DND-41 (cell line): ENCODE results near the gene MRPS10.
"Not testable (repeated sequence)": the region's sequence is repeated elsewhere in the genome, so short reads cannot be mapped to it uniquely, and the experiment has no call there.

ENCODE experiments used
- ATAC-seq: fragments of 200-7000 bp; cut with Tn5 transposase; 3 replicates; pipeline ENCODE4 v1.9.1; 2021; ENCODE audit warnings: low read depth; ENCODE audit not compliant: insufficient read depth
- DNase-seq: peaks from one replicate; pipeline ENCODE4 v3.0.0-alpha.2; 2020
- H2AFZ ChIP-seq: 2 replicates; pipeline ENCODE4 v1.6.0; 2012; ENCODE audit warnings: low read depth, low read length
- H3K27ac ChIP-seq: 2 replicates; pipeline ENCODE4 v1.5.1; 2012; ENCODE audit warnings: low read length, inconsistent platforms
- H3K27me3 ChIP-seq: fragments of 200-600 bp; sonication (generic); 2 replicates; pipeline ENCODE4 v1.6.0; 2012; ENCODE audit warnings: low read length, mild to moderate bottlenecking, inconsistent platforms; ENCODE audit not compliant: insufficient read depth, poor library complexity
- H3K36me3 ChIP-seq: 2 replicates; pipeline ENCODE4 v1.5.1; 2012; ENCODE audit warnings: low read length, inconsistent platforms; ENCODE audit not compliant: insufficient read depth
- H3K4me1 ChIP-seq: 2 replicates; pipeline ENCODE4 v1.5.1; 2012; ENCODE audit warnings: mild to moderate bottlenecking, low read length; ENCODE audit not compliant: insufficient read depth
- H3K4me2 ChIP-seq: 2 replicates; pipeline ENCODE4 v1.6.0; 2012; ENCODE audit warnings: mild to moderate bottlenecking, moderate library complexity, low read length, inconsistent platforms; ENCODE audit not compliant: insufficient read depth
- H3K4me3 ChIP-seq, 2 experiments: fragments of 200-600 bp in 1 of 2; shearing (Covaris generic) in 1 of 2; 2 replicates each; pipeline ENCODE4 v1.5.1; 2012 to 2016; ENCODE audit warnings: inconsistent platforms in 2 of 2, low read length in 2 of 2, mild to moderate bottlenecking in 2 of 2, low read depth in 1 of 2, moderate library complexity in 1 of 2
- H3K79me2 ChIP-seq: 2 replicates; pipeline ENCODE4 v1.6.0; 2012; ENCODE audit warnings: low read length, inconsistent platforms; ENCODE audit not compliant: insufficient read depth
- H3K9ac ChIP-seq: 2 replicates; pipeline ENCODE4 v1.6.0; 2012; ENCODE audit warnings: low read depth, mild to moderate bottlenecking, inconsistent platforms, low read length, moderate library complexity
- H3K9me3 ChIP-seq: 2 replicates; pipeline ENCODE4 v1.5.1; 2012; ENCODE audit warnings: low read length, moderate library complexity, mild to moderate bottlenecking, inconsistent platforms; ENCODE audit not compliant: insufficient read depth, severe bottlenecking
- H4K20me1 ChIP-seq: 2 replicates; pipeline ENCODE4 v1.6.0; 2012; ENCODE audit warnings: low read length; ENCODE audit not compliant: insufficient read depth
- CTCF ChIP-seq: IDR thresholded peaks from 2 replicates; pipeline ENCODE4 v1.5.1; 2012; ENCODE audit warnings: borderline replicate concordance, low read length, moderate library complexity, mild to moderate bottlenecking; ENCODE audit not compliant: poor library complexity, severe bottlenecking; ENCODE audit errors: extremely low read depth
- EZH2 ChIP-seq: IDR thresholded peaks from 3 replicates; pipeline ENCODE4 v1.6.1; 2012; ENCODE audit warnings: borderline replicate concordance, low read depth, mild to moderate bottlenecking, moderate library complexity, low read length, inconsistent platforms; ENCODE audit not compliant: severe bottlenecking

Gene MRPS10

GRCh38 chr6:42212442-42212841 is 5.2 kb downstream of the MRPS10 start:
- Histone ChIP-seq H3K36me3 (peaks cover 64% of the 10 kb centered on the region), H3K4me1 (peaks cover 25% of the 10 kb centered on the region), H3K27me3 (no peaks in the 10 kb centered on the region), H3K4me2 (no peak overlapping the region), H3K79me2 (peaks cover 39% of the 10 kb centered on the region), H3K9ac (no peak overlapping the region), H3K4me3 (no peak overlapping the region), H3K9me3 (no peaks in the 10 kb centered on the region), H3K27ac (no peak overlapping the region), H2AFZ (no peak overlapping the region), H4K20me1 (no peaks in the 10 kb centered on the region)
- ATAC-seq: no peak
- no peak for DNase-seq
- TF ChIP-seq EZH2 (no peak), CTCF (no peak)

GRCh38 chr6:42211726-42212125 is 5.9 kb downstream of the MRPS10 start:
- H3K27me3 ChIP-seq: no peaks in the 10 kb centered on the region
- H3K36me3 ChIP-seq: peaks cover 70% of the 10 kb centered on the region
- peaks cover 22% of the 10 kb centered on the region for H3K4me1 ChIP-seq
- no peaks in the 10 kb centered on the region for H3K9me3 ChIP-seq
- peaks cover 32% of the 10 kb centered on the region for H3K79me2 ChIP-seq
- TF ChIP-seq CTCF: no peak
- TF ChIP-seq EZH2: no peak
- no peaks in the 10 kb centered on the region for H4K20me1 ChIP-seq
- DNase-seq (no peak), ATAC-seq (no peak)
- H3K4me2 ChIP-seq: no peak overlapping the region
- H3K4me3 ChIP-seq: no peak overlapping the region
- H3K27ac ChIP-seq: no peak overlapping the region
- no peak overlapping the region for H3K9ac ChIP-seq
- H2AFZ ChIP-seq: no peak overlapping the region

GRCh38 chr6:42210551-42210950 is 7.1 kb downstream of the MRPS10 start:
- Histone ChIP-seq H3K4me3 (no peak overlapping the region), H3K9ac (no peak overlapping the region), H3K27me3 (no peaks in the 10 kb centered on the region), H3K9me3 (no peaks in the 10 kb centered on the region), H2AFZ (no peak overlapping the region), H3K4me1 (peaks cover 11% of the 10 kb centered on the region), H3K4me2 (no peak overlapping the region), H3K36me3 (peaks cover 77% of the 10 kb centered on the region), H3K79me2 (peaks cover 20% of the 10 kb centered on the region), H3K27ac (no peak overlapping the region), H4K20me1 (no peaks in the 10 kb centered on the region)
- ATAC-seq (no peak), DNase-seq (no peak)
- TF ChIP-seq CTCF: no peak
- TF ChIP-seq EZH2: no peak

GRCh38 chr6:42207559-42207958 is 10.1 kb downstream of the MRPS10 start:
- not testable (repeated sequence) for H3K79me2 ChIP-seq, H4K20me1 ChIP-seq, DNase-seq, ATAC-seq, H3K4me3 ChIP-seq, H3K9ac ChIP-seq, H3K4me2 ChIP-seq, H3K4me1 ChIP-seq, H3K27ac ChIP-seq, H2AFZ ChIP-seq, H3K27me3 ChIP-seq, H3K9me3 ChIP-seq
- peaks cover 65% of the 10 kb centered on the region for H3K36me3 ChIP-seq
